Spinal cord (tissue), 10 donors: ENCODE results near the gene MECP2. TPM values are rescaled to one million over a fixed set of nuclear protein-coding genes. Genes with fewer than 3 reads are reported as not detected.
"Not testable (repeated sequence)": the region's sequence is repeated elsewhere in the genome, so short reads cannot be mapped to it uniquely, and the experiment has no call there.

ENCODE experiments used
- DNase-seq, 6 donors: peaks; one replicate each; pipeline versions ENCODE4 v3.0.0 to v3.0.0-alpha.2; 2013 to 2015; ENCODE audit warnings: low spot score in 6 of 6, low read depth in 4 of 6
- H3K27ac ChIP-seq: one replicate; pipeline ENCODE4 v1.5.1; 2013; ENCODE audit warnings: low read depth, low read length, control low read depth
- H3K27me3 ChIP-seq: one replicate; pipeline ENCODE4 v1.6.1; 2013; ENCODE audit warnings: low read length; ENCODE audit not compliant: control insufficient read depth, insufficient read depth
- H3K36me3 ChIP-seq: one replicate; pipeline ENCODE4 v1.6.1; 2013; ENCODE audit warnings: low read length; ENCODE audit not compliant: control insufficient read depth, insufficient read depth
- H3K4me1 ChIP-seq: one replicate; pipeline ENCODE4 v1.6.1; 2013; ENCODE audit warnings: low read length; ENCODE audit not compliant: control insufficient read depth, insufficient read depth
- H3K4me3 ChIP-seq: one replicate; pipeline ENCODE4 v1.5.1; 2013; ENCODE audit warnings: low read depth, low read length, control low read depth
- H3K9me3 ChIP-seq: one replicate; pipeline ENCODE4 v1.6.1; 2013; ENCODE audit warnings: low read length; ENCODE audit not compliant: control insufficient read depth, insufficient read depth
- WGBS: methylation state at CpG from one replicate; pipeline ENCODE4 v1.1.5; 2013; ENCODE audit warnings: missing lambda C conversion rate; ENCODE audit not compliant: insufficient coverage; 5-methylcytosine and 5-hydroxymethylcytosine counted together
- polyA plus RNA-seq, 2 donors: library from polyadenylated mRNA; unstranded; fragments of 120-200 nt; gene quantifications; one replicate each; pipeline ENCODE4 v1.2.1, GENCODE V29; 2013; ENCODE audit not compliant: insufficient read length in 2 of 2
- total RNA-seq, 2 donors: library from RNA; depleted of rRNA in 1 of 2; stranded (reverse); fragments of 120-200 nt in 1 of 2; fragments of >200 nt in 1 of 2; gene quantifications; one replicate each; pipeline versions ENCODE4 v1.2.3 to v1.2.4, GENCODE V29; 2013 to 2014
- donor health status: healthy.

Gene MECP2
- total and polyA plus RNA-seq, 4 donors: 30.7 to 43.3 (median 39.7) TPM

- no peak for DNase-seq
- Histone ChIP-seq H3K9me3 (peaks cover 2% of the 10 kb centered on the region), H3K4me1 (peaks cover 27% of the 10 kb centered on the region), H3K27ac (no peak overlapping the region), H3K36me3 (peaks cover 53% of the 10 kb centered on the region), H3K27me3 (no peaks in the 10 kb centered on the region), H3K4me3 (no peak overlapping the region)
- WGBS: 86% methylated on average over 18 of the region's 18 CpGs
Observed at GRCh38 chrX:154010330-154011087, 87.0 kb downstream of the MECP2 start.

GRCh38 chrX:154008521-154008920 is 89.0 kb downstream of the MECP2 start:
- Histone ChIP-seq H3K27ac (no peak overlapping the region), H3K27me3 (no peaks in the 10 kb centered on the region), H3K9me3 (peaks cover 2% of the 10 kb centered on the region)

DNA sequence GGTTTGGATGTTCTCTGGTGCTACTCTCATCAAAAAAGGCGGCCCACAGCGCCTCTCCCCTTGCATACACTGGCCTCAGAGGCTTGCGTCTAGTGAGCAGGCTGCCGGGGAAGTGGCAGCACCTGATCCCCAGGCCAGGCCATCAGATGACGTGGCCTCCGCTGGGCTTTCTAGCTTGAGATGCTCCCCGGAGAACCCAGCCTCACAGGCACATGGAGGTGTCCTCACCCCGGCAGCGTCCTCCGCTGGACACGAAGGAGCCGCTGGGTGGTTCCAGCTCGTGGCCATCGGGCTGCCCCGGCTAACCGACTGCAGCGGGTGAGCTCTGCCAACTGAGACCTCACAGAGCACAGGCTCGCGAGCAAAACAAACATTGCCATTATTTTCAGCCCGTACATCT is 90.6 kb downstream of the MECP2 start:
- no peak overlapping the region for H3K27ac ChIP-seq
- peaks cover 14% of the 10 kb centered on the region for H3K4me1 ChIP-seq
- H3K4me3 ChIP-seq: no peak overlapping the region
- H3K9me3 ChIP-seq: no peaks in the 10 kb centered on the region
- H3K36me3 ChIP-seq: peaks cover 18% of the 10 kb centered on the region
- no peaks in the 10 kb centered on the region for H3K27me3 ChIP-seq
- no peak for DNase-seq
- WGBS: 86% methylated on average over 20 of the region's 20 CpGs

More at GRCh38 chrX:154008521-154008920, 89.0 kb downstream of the MECP2 start:
- WGBS: 83% methylated on average over 1 of the region's 4 CpGs
- peaks cover 24% of the 10 kb centered on the region for H3K4me1 ChIP-seq
- H3K4me3 ChIP-seq: no peak overlapping the region
- peaks cover 34% of the 10 kb centered on the region for H3K36me3 ChIP-seq
- DNase-seq: no peak

DNA sequence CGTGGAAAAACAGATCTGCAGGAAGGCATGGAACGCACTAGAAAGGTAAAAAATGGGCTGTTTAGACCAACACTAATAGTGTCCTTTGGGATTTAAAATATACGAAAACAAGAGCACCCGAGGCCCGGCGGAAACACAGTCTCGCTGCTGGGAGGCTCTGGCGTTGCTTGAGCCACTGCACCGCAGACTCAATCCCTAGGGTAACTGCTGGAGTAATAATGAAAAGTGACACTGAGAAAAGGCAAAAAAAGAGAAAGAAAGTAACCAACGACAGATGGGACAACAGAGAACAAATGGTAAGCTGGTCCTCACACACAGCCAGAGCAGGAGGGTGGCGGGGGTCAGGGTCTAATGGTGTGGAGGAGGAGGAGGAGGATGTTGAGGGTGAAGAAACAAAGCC is 93.2 kb downstream of the MECP2 start:
- Histone ChIP-seq H3K27me3 (no peaks in the 10 kb centered on the region), H3K4me3 (no peak overlapping the region), H3K9me3 (no peaks in the 10 kb centered on the region), H3K4me1 (peaks cover 14% of the 10 kb centered on the region), H3K27ac (no peak overlapping the region), H3K36me3 (peaks cover 7% of the 10 kb centered on the region)
- DNase-seq: no peak
- WGBS: 38% methylated on average over 8 of the region's 11 CpGs

DNA sequence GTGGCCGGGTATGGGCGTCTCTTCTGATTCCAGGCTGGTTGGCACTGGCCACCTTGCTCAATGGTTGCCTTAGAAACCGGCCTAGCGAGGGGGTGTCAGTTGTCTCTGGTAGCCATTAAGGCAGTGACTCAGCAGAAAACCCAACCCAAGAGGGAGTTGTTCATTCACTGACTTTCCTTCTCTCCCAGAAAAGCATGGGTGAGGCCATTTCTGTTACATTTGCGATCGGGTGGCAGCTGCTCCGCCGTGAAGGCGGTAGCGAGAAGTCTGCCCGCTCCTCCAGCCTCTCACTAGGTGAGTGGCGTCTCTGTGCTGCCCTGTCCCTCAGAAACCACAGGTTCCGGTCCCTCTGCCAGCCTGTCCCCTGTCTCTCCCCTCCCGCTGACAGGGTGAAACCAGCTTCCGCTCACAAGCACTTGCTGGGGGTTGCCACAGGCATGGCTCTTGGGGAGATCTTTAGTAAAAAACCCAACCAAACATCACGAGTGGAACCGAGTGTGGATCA is 95.2 kb downstream of the MECP2 start:
- Histone ChIP-seq H3K4me1 (peaks cover 14% of the 10 kb centered on the region), H3K36me3 (peaks cover 7% of the 10 kb centered on the region), H3K27me3 (no peaks in the 10 kb centered on the region), H3K4me3 (no peak overlapping the region), H3K27ac (peak overlapping the region; percentile 61), H3K9me3 (no peaks in the 10 kb centered on the region)
- WGBS: 64% methylated on average over 14 of the region's 17 CpGs
- DNase-seq: peak in 3 of 6 donors; percentile 22 to 60 (median 56)

GRCh38 chrX:154000051-154000450 is 97.5 kb downstream of the MECP2 start:
- 66% methylated on average over 3 of the region's 5 CpGs for WGBS
- H3K4me3 ChIP-seq: no peak overlapping the region
- peaks cover 14% of the 10 kb centered on the region for H3K4me1 ChIP-seq
- H3K9me3 ChIP-seq: no peaks in the 10 kb centered on the region
- DNase-seq: no peak
- no peak overlapping the region for H3K27ac ChIP-seq
- no peaks in the 10 kb centered on the region for H3K27me3 ChIP-seq
- no peaks in the 10 kb centered on the region for H3K36me3 ChIP-seq

DNA sequence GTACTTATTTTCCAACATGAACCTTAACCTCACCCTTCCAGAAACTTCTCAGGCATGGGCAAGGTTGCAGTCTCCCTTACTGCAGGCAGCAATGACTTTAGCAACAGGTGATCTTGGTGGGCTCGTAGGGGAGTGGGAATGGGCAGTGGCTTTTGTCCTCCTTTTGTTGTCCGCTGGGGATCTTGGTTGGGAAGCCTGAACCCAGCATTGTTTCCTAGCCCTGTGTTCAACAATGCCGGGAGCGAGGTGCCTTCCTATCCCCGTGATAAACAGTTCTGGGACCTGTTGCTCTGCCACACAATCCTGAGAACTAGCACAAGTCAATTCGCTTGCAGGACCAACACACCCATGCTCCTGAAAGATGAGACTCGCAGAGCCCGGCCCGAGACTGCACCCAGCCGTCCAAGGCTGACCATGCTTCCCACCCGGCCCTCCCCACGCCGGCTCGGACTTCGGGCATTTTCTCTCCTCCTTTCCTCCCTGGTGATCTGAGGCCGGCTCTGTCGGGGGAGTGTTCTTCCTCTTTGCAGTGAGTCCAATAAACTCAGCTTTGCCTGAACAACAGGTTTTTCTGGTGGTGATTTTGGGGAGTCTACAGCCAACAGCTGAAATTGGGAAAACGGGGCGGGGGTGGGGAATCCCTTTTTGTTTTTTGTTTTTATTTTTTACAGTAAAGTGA is 98.0 kb downstream of the MECP2 start:
- no peaks in the 10 kb centered on the region for H3K9me3 ChIP-seq
- no peak overlapping the region for H3K4me3 ChIP-seq
- 63% methylated on average over 12 of the region's 19 CpGs for WGBS
- no peak for DNase-seq
- H3K36me3 ChIP-seq: no peaks in the 10 kb centered on the region
- peaks cover 13% of the 10 kb centered on the region for H3K4me1 ChIP-seq
- no peak overlapping the region for H3K27ac ChIP-seq
- H3K27me3 ChIP-seq: no peaks in the 10 kb centered on the region

GRCh38 chrX:153995504-153995903 is 102.0 kb downstream of the MECP2 start:
- DNase-seq: no peak
- Histone ChIP-seq H3K36me3 (no peaks in the 10 kb centered on the region), H3K4me3 (no peak overlapping the region), H3K4me1 (no peaks in the 10 kb centered on the region), H3K9me3 (no peaks in the 10 kb centered on the region), H3K27me3 (no peaks in the 10 kb centered on the region), H3K27ac (no peak overlapping the region)
- 98% methylated on average over 4 of the region's 8 CpGs for WGBS

DNA sequence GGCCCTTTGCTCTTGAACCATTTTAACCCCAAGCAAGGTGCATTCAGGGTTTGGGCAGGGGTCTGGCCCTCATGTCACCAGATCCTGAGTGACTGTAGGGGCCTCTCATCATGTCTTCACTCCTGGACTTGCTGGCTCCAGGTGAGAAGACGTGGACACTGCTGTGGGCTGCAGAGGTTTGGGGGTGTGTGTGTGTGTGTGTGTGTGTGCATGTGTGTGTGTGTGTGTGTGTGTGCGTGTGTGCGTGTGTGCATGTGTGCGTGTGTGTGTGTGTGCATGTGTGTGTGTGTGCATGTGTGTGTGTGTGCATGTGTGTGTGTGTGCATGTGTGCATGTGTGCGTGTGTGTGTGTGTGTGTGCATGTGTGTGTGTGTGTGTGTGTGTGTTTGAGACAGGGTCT is 103.1 kb downstream of the MECP2 start:
- 56% methylated on average over 1 of the region's 5 CpGs for WGBS
- H3K27me3 ChIP-seq: not testable (repeated sequence)

More for the DNA sequence above, 103.1 kb downstream of the MECP2 start:
- H3K4me3 ChIP-seq, H3K27ac ChIP-seq, H3K9me3 ChIP-seq, H3K36me3 ChIP-seq, H3K4me1 ChIP-seq, DNase-seq: not testable (repeated sequence)
